Esophagus muscularis mucosa (tissue), 4 donors: ENCODE measurements around the gene ZNF189.

ENCODE experiments used
- EP300 ChIP-seq: sonication (generic); formaldehyde crosslinking; IDR thresholded peaks from one replicate; pipeline ENCODE4 v1.6.1; 2017; ENCODE audit warnings: antibody characterized with exemption
- POLR2A ChIP-seq: fragments of 450-650 bp; IDR thresholded peaks from one replicate; pipeline ENCODE4 v1.6.1; 2017; ENCODE audit warnings: antibody characterized with exemption, moderate library complexity, mild to moderate bottlenecking, low read depth
- POLR2AphosphoS5 ChIP-seq, 2 donors: sonication (generic); formaldehyde crosslinking; IDR thresholded peaks; one replicate each; pipeline ENCODE4 v1.6.1; 2017; ENCODE audit warnings: antibody characterized with exemption in 2 of 2
- TF ChIP-seq, protein P1 (sequence below), 3 experiments: fragments of 200-600 bp in 2 of 3; fragments of 450-650 bp in 1 of 3; sonication (generic) in 2 of 3; IDR thresholded peaks; one replicate each; pipeline ENCODE4 v1.5.1; 2017 to 2019; ENCODE audit warnings: antibody characterized with exemption in 3 of 3, mild to moderate bottlenecking in 2 of 3, moderate library complexity in 1 of 3

DNA sequence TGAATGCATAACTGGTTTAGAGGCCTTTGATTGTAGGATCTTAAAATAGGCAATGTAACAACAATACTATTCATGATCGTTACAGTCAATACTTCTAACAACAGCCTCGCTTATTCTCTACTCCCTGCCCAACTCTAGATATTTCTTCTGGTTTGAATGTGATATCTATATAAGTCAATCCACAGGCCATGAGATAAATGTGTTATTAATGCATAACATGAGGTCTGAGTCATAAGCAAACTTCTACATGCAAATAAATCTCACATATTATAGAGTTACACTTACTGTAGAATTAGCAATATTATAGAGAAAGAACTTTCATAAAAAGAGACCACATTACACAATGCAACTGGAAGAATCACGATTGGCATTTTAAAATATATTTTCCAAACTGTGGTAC is 39.9 kb downstream of the ZNF189 start:
- TF ChIP-seq, protein P1, sequence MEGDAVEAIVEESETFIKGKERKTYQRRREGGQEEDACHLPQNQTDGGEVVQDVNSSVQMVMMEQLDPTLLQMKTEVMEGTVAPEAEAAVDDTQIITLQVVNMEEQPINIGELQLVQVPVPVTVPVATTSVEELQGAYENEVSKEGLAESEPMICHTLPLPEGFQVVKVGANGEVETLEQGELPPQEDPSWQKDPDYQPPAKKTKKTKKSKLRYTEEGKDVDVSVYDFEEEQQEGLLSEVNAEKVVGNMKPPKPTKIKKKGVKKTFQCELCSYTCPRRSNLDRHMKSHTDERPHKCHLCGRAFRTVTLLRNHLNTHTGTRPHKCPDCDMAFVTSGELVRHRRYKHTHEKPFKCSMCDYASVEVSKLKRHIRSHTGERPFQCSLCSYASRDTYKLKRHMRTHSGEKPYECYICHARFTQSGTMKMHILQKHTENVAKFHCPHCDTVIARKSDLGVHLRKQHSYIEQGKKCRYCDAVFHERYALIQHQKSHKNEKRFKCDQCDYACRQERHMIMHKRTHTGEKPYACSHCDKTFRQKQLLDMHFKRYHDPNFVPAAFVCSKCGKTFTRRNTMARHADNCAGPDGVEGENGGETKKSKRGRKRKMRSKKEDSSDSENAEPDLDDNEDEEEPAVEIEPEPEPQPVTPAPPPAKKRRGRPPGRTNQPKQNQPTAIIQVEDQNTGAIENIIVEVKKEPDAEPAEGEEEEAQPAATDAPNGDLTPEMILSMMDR (IDR thresholded peaks at IDR 0.05): no peak
- TF ChIP-seq POLR2A (no peak), POLR2AphosphoS5 (IDR thresholded peaks at IDR 0.05) (no peak), EP300 (no peak)
